DND-41 (cell line): Measurements from ENCODE around the gene CIP2A.

Source experiments
- ATAC-seq: fragments of 200-7000 bp; cut with Tn5 transposase; 3 replicates; pipeline ENCODE4 v1.9.1; 2021; ENCODE audit warnings: low read depth; ENCODE audit not compliant: insufficient read depth
- DNase-seq: peaks from one replicate; pipeline ENCODE4 v3.0.0-alpha.2; 2020
- H2AFZ ChIP-seq: 2 replicates; pipeline ENCODE4 v1.6.0; 2012; ENCODE audit warnings: low read depth, low read length
- H3K27ac ChIP-seq: 2 replicates; pipeline ENCODE4 v1.5.1; 2012; ENCODE audit warnings: low read length, inconsistent platforms
- H3K27me3 ChIP-seq: fragments of 200-600 bp; sonication (generic); 2 replicates; pipeline ENCODE4 v1.6.0; 2012; ENCODE audit warnings: low read length, mild to moderate bottlenecking, inconsistent platforms; ENCODE audit not compliant: insufficient read depth, poor library complexity
- H3K36me3 ChIP-seq: 2 replicates; pipeline ENCODE4 v1.5.1; 2012; ENCODE audit warnings: low read length, inconsistent platforms; ENCODE audit not compliant: insufficient read depth
- H3K4me1 ChIP-seq: 2 replicates; pipeline ENCODE4 v1.5.1; 2012; ENCODE audit warnings: mild to moderate bottlenecking, low read length; ENCODE audit not compliant: insufficient read depth
- H3K4me2 ChIP-seq: 2 replicates; pipeline ENCODE4 v1.6.0; 2012; ENCODE audit warnings: mild to moderate bottlenecking, moderate library complexity, low read length, inconsistent platforms; ENCODE audit not compliant: insufficient read depth
- H3K4me3 ChIP-seq, 2 experiments: fragments of 200-600 bp in 1 of 2; shearing (Covaris generic) in 1 of 2; 2 replicates each; pipeline ENCODE4 v1.5.1; 2012 to 2016; ENCODE audit warnings: inconsistent platforms in 2 of 2, low read length in 2 of 2, mild to moderate bottlenecking in 2 of 2, low read depth in 1 of 2, moderate library complexity in 1 of 2
- H3K79me2 ChIP-seq: 2 replicates; pipeline ENCODE4 v1.6.0; 2012; ENCODE audit warnings: low read length, inconsistent platforms; ENCODE audit not compliant: insufficient read depth
- H3K9ac ChIP-seq: 2 replicates; pipeline ENCODE4 v1.6.0; 2012; ENCODE audit warnings: low read depth, mild to moderate bottlenecking, inconsistent platforms, low read length, moderate library complexity
- H3K9me3 ChIP-seq: 2 replicates; pipeline ENCODE4 v1.5.1; 2012; ENCODE audit warnings: low read length, moderate library complexity, mild to moderate bottlenecking, inconsistent platforms; ENCODE audit not compliant: insufficient read depth, severe bottlenecking
- H4K20me1 ChIP-seq: 2 replicates; pipeline ENCODE4 v1.6.0; 2012; ENCODE audit warnings: low read length; ENCODE audit not compliant: insufficient read depth
- CTCF ChIP-seq: IDR thresholded peaks from 2 replicates; pipeline ENCODE4 v1.5.1; 2012; ENCODE audit warnings: borderline replicate concordance, low read length, moderate library complexity, mild to moderate bottlenecking; ENCODE audit not compliant: poor library complexity, severe bottlenecking; ENCODE audit errors: extremely low read depth
- EZH2 ChIP-seq: IDR thresholded peaks from 3 replicates; pipeline ENCODE4 v1.6.1; 2012; ENCODE audit warnings: borderline replicate concordance, low read depth, mild to moderate bottlenecking, moderate library complexity, low read length, inconsistent platforms; ENCODE audit not compliant: severe bottlenecking

Gene CIP2A

GRCh38 chr3:108578064-108578463 lies 11.2 kb downstream of the CIP2A start:
- H4K20me1 ChIP-seq, result no peaks in the 10 kb centered on the region
- H2AFZ ChIP-seq, result no peak overlapping the region
- TF ChIP-seq CTCF (no peak), EZH2 (no peak)
- H3K36me3 ChIP-seq, result peaks cover 92% of the 10 kb centered on the region
- H3K4me2 ChIP-seq, result no peak overlapping the region
- H3K27ac ChIP-seq, result no peak overlapping the region
- ATAC-seq (no peak), DNase-seq (no peak)
- no peaks in the 10 kb centered on the region for H3K27me3 ChIP-seq
- no peak overlapping the region for H3K4me3 ChIP-seq
- H3K4me1 ChIP-seq, result no peaks in the 10 kb centered on the region
- no peaks in the 10 kb centered on the region for H3K9me3 ChIP-seq
- peaks cover 14% of the 10 kb centered on the region; the same call in 1 of the 2 replicates for H3K79me2 ChIP-seq
- H3K9ac ChIP-seq, result no peak overlapping the region

- H3K36me3 ChIP-seq, result peaks cover 77% of the 10 kb centered on the region
- H3K4me1 ChIP-seq, result no peaks in the 10 kb centered on the region
- no peak overlapping the region for H3K9ac ChIP-seq
- TF ChIP-seq CTCF, result no peak
- no peak for TF ChIP-seq EZH2
- no peak overlapping the region for H3K4me2 ChIP-seq
- H4K20me1 ChIP-seq, result no peaks in the 10 kb centered on the region
- H3K9me3 ChIP-seq, result no peaks in the 10 kb centered on the region
- H3K79me2 ChIP-seq, result no peaks in the 10 kb centered on the region
- ATAC-seq (no peak), DNase-seq (no peak)
- no peak overlapping the region for H3K27ac ChIP-seq
- no peaks in the 10 kb centered on the region for H3K27me3 ChIP-seq
- H3K4me3 ChIP-seq, result no peak overlapping the region
- H2AFZ ChIP-seq, result no peak overlapping the region
Observed at GRCh38 chr3:108569336-108569735, 19.9 kb downstream of the CIP2A start.

- Histone ChIP-seq H3K9ac (no peak overlapping the region), H3K4me3 (no peak overlapping the region), H3K27me3 (no peaks in the 10 kb centered on the region), H4K20me1 (no peaks in the 10 kb centered on the region), H3K36me3 (peaks cover 76% of the 10 kb centered on the region), H2AFZ (no peak overlapping the region), H3K79me2 (no peaks in the 10 kb centered on the region), H3K4me2 (no peak overlapping the region), H3K27ac (no peak overlapping the region), H3K4me1 (no peaks in the 10 kb centered on the region), H3K9me3 (no peaks in the 10 kb centered on the region)
- ATAC-seq (no peak), DNase-seq (no peak)
- TF ChIP-seq CTCF, result no peak
- TF ChIP-seq EZH2, result no peak
Observed at GRCh38 chr3:108566599-108566998, 22.6 kb downstream of the CIP2A start.

- Histone ChIP-seq H3K9me3 (no peaks in the 10 kb centered on the region), H3K4me3 (no peak overlapping the region), H3K9ac (no peak overlapping the region), H2AFZ (no peak overlapping the region), H4K20me1 (no peaks in the 10 kb centered on the region), H3K4me2 (no peak overlapping the region), H3K79me2 (no peaks in the 10 kb centered on the region), H3K27me3 (no peaks in the 10 kb centered on the region), H3K27ac (no peak overlapping the region), H3K4me1 (no peaks in the 10 kb centered on the region), H3K36me3 (peaks cover 80% of the 10 kb centered on the region)
- ATAC-seq, result no peak
- DNase-seq, result no peak
- no peak for TF ChIP-seq CTCF
- TF ChIP-seq EZH2, result no peak
Observed at GRCh38 chr3:108565506-108565905, 23.7 kb downstream of the CIP2A start.
